ENCODE data around the gene NDUFB8. TPM values are rescaled to one million over a fixed set of nuclear protein-coding genes. Genes with fewer than 3 reads are reported as not detected.
A peak's percentile ranks its signal among the peaks of the same experiment; 100 is the strongest.

NDUFB8 gene
- total and polyA plus RNA-seq, 3 experiments from 2014 or later = 242 to 488 (median 246) TPM

- Mint-ChIP-seq H3K4me1 (peaks cover 63 to 68% (median 63%) of the 10 kb centered on the region in 3 donors), H3K9me3 (no peaks in the 10 kb centered on the region), H3K27me3 (no peaks in the 10 kb centered on the region), H3K4me3 (peak overlapping the region in 6 of 7 donors; percentile 44 to 78 (median 72)), H3K27ac (peak overlapping the region; percentile 65 to 97 (median 92)), H3K36me3 (peaks cover 12 to 39% (median 15%) of the 10 kb centered on the region in 3 donors)
- Histone ChIP-seq H3K4me1 (ENCODE audit: insufficient read depth, low read length) (peaks cover 50% of the 10 kb centered on the region), H3K27ac (ENCODE audit: low read depth, low read length) (no peak overlapping the region), H3K27me3 (ENCODE audit: insufficient read depth, low read length, poor library complexity, severe bottlenecking) (no peaks in the 10 kb centered on the region), H3K36me3 (ENCODE audit: insufficient read depth, low read length) (peaks cover 21% of the 10 kb centered on the region), H3K4me3 (ENCODE audit: low read length) (peak overlapping the region; percentile 0), H3K9me3 (ENCODE audit: low read length) (no peaks in the 10 kb centered on the region)
- POLR2A ChIA-PET = interaction anchor here (0.8 to 1.0 kb wide), 3 partner anchors 10 to 27 kb away, joined by 3 to 6 read pairs (median 4); partner anchors contain the start of genes HIF1AN and SEC31B
- DNase-seq = peak in 3 of 5 donors; percentile 28 to 54 (median 39)
- CTCF ChIA-PET = interaction anchor here (0.8 to 6.5 kb wide), 18 partner anchors 9 to 178 kb away, joined by 3 to 80 read pairs (median 9); partner anchors contain the start of genes HIF1AN and SEC31B
Measured at GRCh38 chr10:100509241-100509840, 20.3 kb downstream of the NDUFB8 start.

DNA sequence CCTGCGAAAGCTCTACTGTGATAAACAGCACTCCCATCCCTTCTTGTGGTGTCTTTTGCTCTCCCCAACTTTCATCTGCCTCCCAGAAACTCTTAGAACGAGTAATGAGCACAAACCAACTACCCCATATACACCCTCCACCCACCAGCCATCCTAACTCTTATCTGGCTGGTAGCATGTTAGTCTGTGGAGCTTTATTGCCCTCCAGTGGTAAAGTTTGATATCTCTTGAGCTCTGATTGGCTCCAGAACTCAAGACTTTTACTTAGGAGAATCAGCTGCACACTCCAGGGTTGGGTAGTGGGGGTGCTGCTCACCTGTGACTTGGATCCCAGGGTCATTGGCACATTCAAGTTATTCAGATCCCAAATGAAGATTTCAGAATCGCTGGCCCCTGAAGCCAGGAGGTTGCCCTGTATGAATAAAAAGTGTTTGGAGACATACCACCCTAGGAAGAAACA is 20.9 kb downstream of the NDUFB8 start:
- Mint-ChIP-seq H3K9me3 (no peaks in the 10 kb centered on the region), H3K4me1 (peaks cover 63 to 68% (median 63%) of the 10 kb centered on the region in 3 donors), H3K36me3 (peaks cover 12 to 40% (median 15%) of the 10 kb centered on the region in 3 donors), H3K27me3 (no peaks in the 10 kb centered on the region), H3K4me3 (peak overlapping the region; percentile 0 to 78 (median 71)), H3K27ac (peak overlapping the region; percentile 65 to 97 (median 92))
- no peak overlapping the region for H3K27ac ChIP-seq (ENCODE audit: low read depth, low read length)
- peaks cover 50% of the 10 kb centered on the region for H3K4me1 ChIP-seq (ENCODE audit: insufficient read depth, low read length)
- ChIA-PET POLR2A (interaction anchor here (1.0 kb wide), 1 partner anchor 27 kb away, joined by 6 read pairs; the partner anchor contains the start of gene HIF1AN), CTCF (interaction anchor here (0.8 to 6.5 kb wide), 16 partner anchors 9 to 177 kb away, joined by 3 to 80 read pairs (median 9); partner anchors contain the start of genes HIF1AN and SEC31B)
- H3K27me3 ChIP-seq (ENCODE audit: insufficient read depth, low read length, poor library complexity, severe bottlenecking) = no peaks in the 10 kb centered on the region
- H3K36me3 ChIP-seq (ENCODE audit: insufficient read depth, low read length) = peaks cover 26% of the 10 kb centered on the region
- H3K9me3 ChIP-seq (ENCODE audit: low read length) = no peaks in the 10 kb centered on the region
- H3K4me3 ChIP-seq (ENCODE audit: low read length) = no peak overlapping the region
- DNase-seq = peak in 3 of 5 donors; percentile 56 to 73 (median 63)

DNA sequence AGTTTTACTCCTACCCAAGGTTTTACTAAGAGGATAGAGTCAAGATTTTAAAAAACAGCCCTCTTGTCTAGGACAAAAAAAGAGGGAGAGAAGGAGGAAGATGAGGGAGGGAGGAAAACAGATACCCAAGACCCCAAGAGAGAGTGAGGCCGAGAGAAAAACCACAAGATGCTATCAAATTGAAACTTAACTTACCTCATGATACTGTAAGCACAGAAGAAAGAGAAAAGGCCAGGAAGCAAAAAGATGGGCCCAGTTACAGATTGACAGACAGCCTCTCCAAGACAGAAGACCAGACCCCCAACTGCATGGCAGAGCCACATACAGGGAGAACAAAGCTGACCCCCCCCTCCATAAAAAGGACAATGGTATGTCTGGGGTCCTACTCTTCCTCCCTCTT is 21.4 kb downstream of the NDUFB8 start:
- Histone ChIP-seq H3K4me3 (ENCODE audit: low read length) (peak overlapping the region; percentile 0), H3K9me3 (ENCODE audit: low read length) (no peaks in the 10 kb centered on the region), H3K4me1 (ENCODE audit: insufficient read depth, low read length) (peaks cover 50% of the 10 kb centered on the region), H3K27ac (ENCODE audit: low read depth, low read length) (no peak overlapping the region), H3K27me3 (ENCODE audit: insufficient read depth, low read length, poor library complexity, severe bottlenecking) (no peaks in the 10 kb centered on the region), H3K36me3 (ENCODE audit: insufficient read depth, low read length) (peaks cover 26% of the 10 kb centered on the region)
- peak overlapping the region; percentile 65 to 97 (median 89) for H3K27ac Mint-ChIP-seq
- H3K4me1 Mint-ChIP-seq = peaks cover 63 to 68% (median 63%) of the 10 kb centered on the region in 3 donors
- H3K4me3 Mint-ChIP-seq = peak overlapping the region; percentile 0 to 78 (median 63)
- no peaks in the 10 kb centered on the region for H3K9me3 Mint-ChIP-seq
- POLR2A ChIA-PET = interaction anchor here (1.0 kb wide), 1 partner anchor 27 kb away, joined by 6 read pairs; the partner anchor contains the start of gene HIF1AN
- peaks cover 12 to 41% (median 15%) of the 10 kb centered on the region in 3 donors for H3K36me3 Mint-ChIP-seq
- CTCF ChIA-PET = interaction anchor here (1.2 to 6.5 kb wide), 14 partner anchors 8 to 170 kb away, joined by 3 to 80 read pairs (median 10); partner anchors contain the start of genes HIF1AN and SEC31B
- no peak for DNase-seq
- no peaks in the 10 kb centered on the region for H3K27me3 Mint-ChIP-seq

- H3K9me3 ChIP-seq (ENCODE audit: low read length) = no peaks in the 10 kb centered on the region
- H3K27me3 Mint-ChIP-seq = no peaks in the 10 kb centered on the region
- H3K4me3 ChIP-seq (ENCODE audit: low read length) = no peak overlapping the region
- H3K4me3 Mint-ChIP-seq = peak overlapping the region in 1 of 7 donors; percentile 0
- no peak overlapping the region for H3K27ac ChIP-seq (ENCODE audit: low read depth, low read length)
- DNase-seq = no peak
- peaks cover 56 to 65% (median 63%) of the 10 kb centered on the region in 3 donors for H3K4me1 Mint-ChIP-seq
- peaks cover 50% of the 10 kb centered on the region for H3K4me1 ChIP-seq (ENCODE audit: insufficient read depth, low read length)
- H3K27ac Mint-ChIP-seq = peak overlapping the region in 5 of 8 donors; percentile 17 to 97 (median 61)
- ChIA-PET CTCF (interaction anchor here (1.8 to 6.5 kb wide), 4 partner anchors 12 to 75 kb away, joined by 9 to 80 read pairs (median 44); partner anchors contain the start of genes HIF1AN and SEC31B), POLR2A (no interaction called here)
- peaks cover 26% of the 10 kb centered on the region for H3K36me3 ChIP-seq (ENCODE audit: insufficient read depth, low read length)
- H3K9me3 Mint-ChIP-seq = no peaks in the 10 kb centered on the region
- peaks cover 9 to 45% (median 13%) of the 10 kb centered on the region in 3 donors for H3K36me3 Mint-ChIP-seq
- H3K27me3 ChIP-seq (ENCODE audit: insufficient read depth, low read length, poor library complexity, severe bottlenecking) = no peaks in the 10 kb centered on the region
Measured at GRCh38 chr10:100507357-100507732, 22.3 kb downstream of the NDUFB8 start.

- CTCF ChIA-PET = interaction anchor here (5.3 to 6.5 kb wide), 2 partner anchors 12 to 24 kb away, joined by 65 to 80 read pairs; partner anchors contain the start of gene SEC31B
- Histone ChIP-seq H3K4me3 (ENCODE audit: low read length) (no peak overlapping the region), H3K27ac (ENCODE audit: low read depth, low read length) (no peak overlapping the region), H3K9me3 (ENCODE audit: low read length) (no peaks in the 10 kb centered on the region), H3K27me3 (ENCODE audit: insufficient read depth, low read length, poor library complexity, severe bottlenecking) (no peaks in the 10 kb centered on the region), H3K36me3 (ENCODE audit: insufficient read depth, low read length) (peaks cover 32% of the 10 kb centered on the region), H3K4me1 (ENCODE audit: insufficient read depth, low read length) (peaks cover 45% of the 10 kb centered on the region)
- Mint-ChIP-seq H3K27me3 (no peaks in the 10 kb centered on the region), H3K4me1 (peaks cover 50 to 59% (median 57%) of the 10 kb centered on the region in 3 donors), H3K4me3 (no peak overlapping the region), H3K36me3 (peaks cover 13 to 51% (median 14%) of the 10 kb centered on the region in 3 donors), H3K27ac (peak overlapping the region in 7 of 8 donors; percentile 17 to 97 (median 59)), H3K9me3 (no peaks in the 10 kb centered on the region)
- no peak for DNase-seq
- POLR2A ChIA-PET = no interaction called here
Measured at GRCh38 chr10:100506596-100507356, 22.9 kb downstream of the NDUFB8 start.

DNA sequence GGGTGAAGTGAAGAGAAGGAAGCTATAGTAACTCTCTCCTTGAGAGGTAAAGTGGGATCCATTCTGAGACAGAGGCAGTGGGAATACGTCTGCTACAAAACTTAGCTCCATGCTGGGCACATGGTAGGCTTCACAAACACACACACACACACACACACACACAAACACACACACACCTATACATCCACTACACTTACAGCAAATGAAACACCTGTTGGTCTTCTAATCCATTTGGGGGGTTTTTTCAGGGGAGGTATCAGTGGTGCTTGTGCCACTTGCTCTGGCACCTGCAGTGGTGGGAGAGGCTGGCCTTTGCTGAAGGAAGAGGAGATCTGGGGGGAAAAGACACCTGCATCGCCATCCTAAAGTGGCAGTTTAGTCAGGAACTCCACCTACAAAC is 24.5 kb downstream of the NDUFB8 start:
- peaks cover 19 to 65% (median 21%) of the 10 kb centered on the region in 3 donors for H3K36me3 Mint-ChIP-seq
- H3K9me3 Mint-ChIP-seq = no peaks in the 10 kb centered on the region
- peaks cover 34 to 43% (median 41%) of the 10 kb centered on the region in 3 donors for H3K4me1 Mint-ChIP-seq
- CTCF ChIA-PET = interaction anchor here (1.1 to 1.5 kb wide), 2 partner anchors 14 to 23 kb away, joined by 3 to 5 read pairs; no protein-coding TSS in a partner anchor
- H3K4me3 Mint-ChIP-seq = no peak overlapping the region
- H3K27ac Mint-ChIP-seq = no peak overlapping the region
- H3K27me3 Mint-ChIP-seq = no peaks in the 10 kb centered on the region
- Histone ChIP-seq H3K4me1 (ENCODE audit: insufficient read depth, low read length) (peaks cover 30% of the 10 kb centered on the region), H3K27me3 (ENCODE audit: insufficient read depth, low read length, poor library complexity, severe bottlenecking) (no peaks in the 10 kb centered on the region), H3K36me3 (ENCODE audit: insufficient read depth, low read length) (peaks cover 37% of the 10 kb centered on the region), H3K9me3 (ENCODE audit: low read length) (no peaks in the 10 kb centered on the region), H3K27ac (ENCODE audit: low read depth, low read length) (no peak overlapping the region), H3K4me3 (ENCODE audit: low read length) (no peak overlapping the region)
- POLR2A ChIA-PET = no interaction called here
- DNase-seq = no peak

GRCh38 chr10:100504096-100504495 is 25.6 kb downstream of the NDUFB8 start:
- H3K36me3 Mint-ChIP-seq = peaks cover 24 to 76% (median 29%) of the 10 kb centered on the region in 3 donors
- no peak overlapping the region for H3K4me3 ChIP-seq (ENCODE audit: low read length)
- H3K4me1 Mint-ChIP-seq = peaks cover 24 to 32% (median 31%) of the 10 kb centered on the region in 3 donors
- no peaks in the 10 kb centered on the region for H3K9me3 ChIP-seq (ENCODE audit: low read length)
- peaks cover 46% of the 10 kb centered on the region for H3K36me3 ChIP-seq (ENCODE audit: insufficient read depth, low read length)
- no peak overlapping the region for H3K27ac ChIP-seq (ENCODE audit: low read depth, low read length)
- CTCF ChIA-PET = no interaction called here
- no peaks in the 10 kb centered on the region for H3K27me3 ChIP-seq (ENCODE audit: insufficient read depth, low read length, poor library complexity, severe bottlenecking)
- H3K4me3 Mint-ChIP-seq = no peak overlapping the region
- H3K9me3 Mint-ChIP-seq = no peaks in the 10 kb centered on the region
- peaks cover 19% of the 10 kb centered on the region for H3K4me1 ChIP-seq (ENCODE audit: insufficient read depth, low read length)
- DNase-seq = no peak
- no peak overlapping the region for H3K27ac Mint-ChIP-seq
- POLR2A ChIA-PET = no interaction called here
- H3K27me3 Mint-ChIP-seq = no peaks in the 10 kb centered on the region

Data from CD8-positive, alpha-beta memory T cell (primary cell).